DND-41 (cell line): ENCODE results near the gene SLC2A2.

Experiments
- CTCF ChIP-seq: IDR thresholded peaks from 2 replicates; pipeline ENCODE4 v1.5.1; 2012; ENCODE audit warnings: borderline replicate concordance, low read length, moderate library complexity, mild to moderate bottlenecking; ENCODE audit not compliant: poor library complexity, severe bottlenecking; ENCODE audit errors: extremely low read depth
- EZH2 ChIP-seq: IDR thresholded peaks from 3 replicates; pipeline ENCODE4 v1.6.1; 2012; ENCODE audit warnings: borderline replicate concordance, low read depth, mild to moderate bottlenecking, moderate library complexity, low read length, inconsistent platforms; ENCODE audit not compliant: severe bottlenecking

DNA sequence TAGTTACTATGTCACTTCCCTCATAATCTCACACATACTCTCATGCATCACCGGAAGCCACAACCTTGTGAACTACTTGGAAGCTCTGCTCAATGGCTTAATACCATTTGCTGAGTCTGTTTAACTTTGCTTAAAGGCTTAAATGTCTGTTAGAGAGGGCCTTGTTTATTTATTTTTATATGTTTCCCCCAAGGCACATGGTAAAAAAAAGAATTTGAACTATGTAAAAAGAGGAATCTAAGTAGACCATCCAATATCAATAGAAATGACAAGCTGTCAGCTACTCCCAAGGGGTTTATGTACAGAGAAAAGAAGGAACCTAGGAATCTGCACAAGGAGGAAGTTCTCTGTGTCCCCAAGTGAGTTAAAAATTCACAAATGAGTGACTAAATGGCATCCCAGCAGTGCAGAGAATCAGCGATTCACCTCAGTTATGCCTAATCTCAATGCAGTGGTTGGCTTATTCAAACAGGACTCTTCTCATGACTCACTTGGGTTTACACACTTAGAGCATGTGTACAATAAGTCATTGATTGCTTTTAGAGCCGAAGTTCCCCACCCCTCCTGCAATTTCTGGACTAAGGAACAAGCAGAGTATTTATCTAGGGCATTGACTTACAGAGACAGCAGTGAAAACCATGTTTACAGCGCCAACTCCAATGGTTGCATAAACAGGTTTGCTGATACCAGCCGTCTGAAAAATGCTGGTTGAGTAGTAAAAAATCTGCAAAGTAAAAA is 24.4 kb downstream of the SLC2A2 start:
- TF ChIP-seq CTCF (no peak), EZH2 (no peak)
